ENCODE data around the gene RNF115. TPM values are rescaled to one million over a fixed set of nuclear protein-coding genes. Genes with fewer than 3 reads are reported as not detected.
"Not testable (repeated sequence)": the region's sequence is repeated elsewhere in the genome, so short reads cannot be mapped to it uniquely, and the experiment has no call there.

Gene RNF115
- total and polyA plus RNA-seq, 2 of the 8 experiments (the other 6 are each of a cell fraction or from before 2014, with no cell fraction given): 4.7 to 10.8 TPM

DNA sequence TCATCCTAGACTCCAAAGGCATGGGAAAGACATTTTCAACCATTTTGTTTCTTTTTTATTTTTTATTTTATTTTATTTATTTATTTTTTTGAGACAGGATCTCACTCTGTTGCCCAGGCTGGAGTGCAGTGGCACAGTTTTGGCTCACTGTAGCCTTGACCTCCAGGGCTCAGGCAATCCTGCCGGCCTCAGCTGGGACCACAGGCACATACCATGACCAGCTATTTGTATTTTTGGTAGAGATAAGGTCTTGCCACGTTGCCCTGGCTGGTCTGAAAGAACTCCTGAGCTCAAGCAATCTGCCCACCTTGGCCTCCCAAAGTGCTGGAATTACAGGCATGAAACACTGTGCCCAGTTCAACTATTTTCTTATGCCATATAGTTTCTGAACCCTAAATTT, 32.0 kb downstream of the RNF115 start:
- H3K4me2 ChIP-seq (ENCODE audit: insufficient read depth in 1 of 2, low read depth in 2 of 2, low read length in 2 of 2); H3K79me2 ChIP-seq (ENCODE audit: control insufficient read depth in 1 of 2, insufficient read depth in 2 of 2, low read length in 2 of 2); H3K23me2 ChIP-seq (ENCODE audit: low read depth, low read length); FAIRE-seq; DNase-seq (ENCODE audit: low read depth in 1 of 2, low spot score in 2 of 2); H4K8ac ChIP-seq (ENCODE audit: extremely low read depth, insufficient read depth, low read length); H3K27me3 ChIP-seq (replicated peaks in 1 of 4; ENCODE audit: control insufficient read depth in 3 of 4, extremely low read depth in 1 of 4, insufficient read depth in 3 of 4, low read length in 3 of 4); H3K27ac ChIP-seq (ENCODE audit: low read depth, low read length); H3K4ac ChIP-seq (replicated peaks; ENCODE audit: insufficient read length, low read depth, low read length); H2BK5ac ChIP-seq (ENCODE audit: low read depth, low read length); H2BK12ac ChIP-seq (ENCODE audit: low read depth, low read length); H4K20me1 ChIP-seq (replicated peaks in 1 of 2; ENCODE audit: control insufficient read depth in 1 of 2, insufficient read depth in 2 of 2, low read length in 2 of 2); CTCF ChIA-PET (ENCODE audit: partially characterized antibody); H3K23ac ChIP-seq (ENCODE audit: insufficient read length); H3K9ac ChIP-seq (replicated peaks in 1 of 4; ENCODE audit: extremely low read depth in 1 of 4, low read depth in 3 of 4, low read length in 3 of 4); H4K91ac ChIP-seq (replicated peaks; ENCODE audit: insufficient read length, low read length); H2BK15ac ChIP-seq (ENCODE audit: low read length); H3K14ac ChIP-seq (ENCODE audit: insufficient read length); H2AK5ac ChIP-seq (ENCODE audit: low read depth, low read length); H2BK120ac ChIP-seq (replicated peaks; ENCODE audit: low read depth, low read length); H3K4me3 ChIP-seq (ENCODE audit: extremely low read depth in 1 of 4, insufficient read depth in 2 of 4, low read depth in 3 of 4, low read length in 4 of 4); H3K9me3 ChIP-seq (ENCODE audit: insufficient read depth in 2 of 2, low read depth in 1 of 2, low read length in 1 of 2); H2BK20ac ChIP-seq (ENCODE audit: low read length); H3K79me1 ChIP-seq (ENCODE audit: low read depth, low read length); H4K5ac ChIP-seq (ENCODE audit: insufficient read length, low read depth, low read length); H3K4me1 ChIP-seq (replicated peaks in 1 of 4; ENCODE audit: control insufficient read depth in 3 of 4, insufficient read depth in 4 of 4, low read length in 3 of 4); H2AFZ ChIP-seq (ENCODE audit: low read length); H3K36me3 ChIP-seq (ENCODE audit: control insufficient read depth in 2 of 4, insufficient read depth in 4 of 4, low read length in 3 of 4); POLR2A ChIA-PET (ENCODE audit: partially characterized antibody); H3K56ac ChIP-seq (replicated peaks; ENCODE audit: insufficient read length, low read depth, low read length); H3K18ac ChIP-seq (ENCODE audit: extremely low read depth, low read length): not testable (repeated sequence)
- 97% methylated on average over 2 of the region's 2 CpGs; no CpG with 5 or more reads in 1 of the 2 experiments for WGBS, 2 experiments (ENCODE audit: extremely low coverage in 1 of 2, insufficient coverage in 1 of 2, insufficient read length in 1 of 2, insufficient replicate concordance in 2 of 2, low coverage in 1 of 2, low lambda C conversion rate in 2 of 2, missing lambda C conversion rate in 1 of 2)

Measured in H1 (cell line).